A549 (cell line): ENCODE measurements around the gene PGAP3. TPM values are rescaled to one million over a fixed set of nuclear protein-coding genes. Genes with fewer than 3 reads are reported as not detected.

Experiments used
- ATAC-seq, 2 experiments: fragments of 200-7000 bp in 1 of 2; fragments of >200 bp in 1 of 2; cut with Nextera tagmentation in 1 of 2; cut with Tn5 transposase in 1 of 2; 3 replicates each; pipeline versions ENCODE4 v1.8.0 to v1.9.1; 2018 to 2020; ENCODE audit warnings: mild to moderate bottlenecking in 1 of 2, moderate library complexity in 1 of 2
- CTCF ChIA-PET: fragments of 300-600 bp; sonication (Branson Sonifier 250); formaldehyde crosslinking; extraction: SDS; loops from one replicate; lab custom pipeline; 2021; ENCODE audit warnings: antibody characterized with exemption, inconsistent platforms; lab: Yijun Ruan, JAX
- POLR2A ChIA-PET: fragments of 350-600 bp; formaldehyde crosslinking; extraction: SDS; loops from one replicate; lab custom pipeline; 2021; ENCODE audit warnings: antibody characterized with exemption, inconsistent platforms; lab: Yijun Ruan, JAX
- DNase-seq, 2 experiments: peaks; one replicate each; pipeline versions ENCODE4 v3.0.0 to v3.0.0-alpha.2; 2011 to 2016; ENCODE audit warnings: low read depth in 1 of 2, low spot score in 1 of 2
- FAIRE-seq: peaks from 2 replicates; lab custom pipeline; 2011; peaks lifted over from hg19 to GRCh38; lab: Jason Lieb, UNC
- H3K27ac ChIP-seq, 2 experiments: fragments of >200 bp; sonication (Bioruptor Twin); formaldehyde crosslinking; 3 replicates each; pipeline ENCODE4 v1.5.1; 2016 to 2017
- H3K4me1 ChIP-seq: fragments of >200 bp; sonication (Bioruptor Twin); formaldehyde crosslinking; 3 replicates; pipeline ENCODE4 v1.6.1; 2016
- H3K4me2 ChIP-seq: fragments of >200 bp; sonication (Bioruptor Twin); formaldehyde crosslinking; 3 replicates; pipeline ENCODE4 v1.6.1; 2016
- H3K4me3 ChIP-seq: fragments of >200 bp; sonication (Bioruptor Twin); formaldehyde crosslinking; 3 replicates; pipeline ENCODE4 v1.5.1; 2016
- H3K9me3 ChIP-seq: fragments of >200 bp; sonication (Bioruptor Twin); formaldehyde crosslinking; 3 replicates; pipeline ENCODE4 v1.6.1; 2016
- CEBPB ChIP-seq, 2 experiments: fragments of >200 bp in 1 of 2; sonication (Bioruptor Twin) in 1 of 2; formaldehyde crosslinking in 1 of 2; IDR thresholded peaks; 2 replicates each; pipeline ENCODE4 v1.6.1; 2012 to 2016
- CHD2 ChIP-seq: fragments of 150-350 bp; IDR thresholded peaks from 2 replicates; pipeline ENCODE4 v1.6.1; 2014; ENCODE audit warnings: low read length; ENCODE audit not compliant: partially characterized antibody
- EHMT2 ChIP-seq: fragments of 200-600 bp; sonication (generic); IDR thresholded peaks from 2 replicates; pipeline ENCODE4 v1.6.1; 2016; ENCODE audit warnings: antibody characterized with exemption, low read depth, mild to moderate bottlenecking, moderate library complexity
- ESRRA ChIP-seq: fragments of 150-350 bp; IDR thresholded peaks from 2 replicates; pipeline ENCODE4 v1.6.1; 2014; ENCODE audit warnings: mild to moderate bottlenecking, low read length, borderline replicate concordance
- FOXS1 ChIP-seq: fragments of 250-450 bp; sonication (Bioruptor Pico); IDR thresholded peaks from 2 replicates; pipeline ENCODE4 v1.5.0; 2020; ENCODE audit warnings: mild to moderate bottlenecking, moderate library complexity
- GATA3 ChIP-seq: IDR thresholded peaks from 2 replicates; pipeline ENCODE4 v1.6.1; 2012; ENCODE audit warnings: borderline replicate concordance
- HEYL ChIP-seq: fragments of 250-450 bp; sonication (Bioruptor Pico); IDR thresholded peaks from 2 replicates; pipeline ENCODE4 v1.8.0; 2021; ENCODE audit warnings: mild to moderate bottlenecking, moderate library complexity
- JUN ChIP-seq, 2 experiments: fragments of >200 bp; sonication (Bioruptor Twin); formaldehyde crosslinking; IDR thresholded peaks; 2 replicates in 1 of 2; 3 replicates in 1 of 2; pipeline ENCODE4 v1.6.1; 2016 to 2017
- JUNB ChIP-seq: fragments of >200 bp; sonication (Bioruptor Twin); formaldehyde crosslinking; IDR thresholded peaks from 2 replicates; pipeline ENCODE4 v1.6.1; 2016
- NR3C1 ChIP-seq: fragments of >200 bp; sonication (Bioruptor Twin); formaldehyde crosslinking; IDR thresholded peaks from 3 replicates; pipeline ENCODE4 v1.6.1; 2017
- PHF8 ChIP-seq: fragments of 200-600 bp; sonication (generic); IDR thresholded peaks from 2 replicates; pipeline ENCODE4 v1.6.1; 2016; ENCODE audit warnings: low read depth, mild to moderate bottlenecking, antibody characterized with exemption, moderate library complexity, borderline replicate concordance
- SMC3 ChIP-seq: fragments of >200 bp; sonication (Bioruptor Twin); formaldehyde crosslinking; IDR thresholded peaks from 3 replicates; pipeline ENCODE4 v1.6.1; 2018; ENCODE audit warnings: inconsistent platforms
- TFCP2L1 ChIP-seq: fragments of 250-450 bp; sonication (Bioruptor Pico); IDR thresholded peaks from 2 replicates; pipeline ENCODE4 v1.5.0; 2021; ENCODE audit warnings: mild to moderate bottlenecking
- ZFP36 ChIP-seq: fragments of 450-650 bp; IDR thresholded peaks from 2 replicates; pipeline ENCODE4 v1.6.1; 2014; ENCODE audit warnings: borderline replicate concordance; ENCODE audit not compliant: partially characterized antibody
- ZSCAN20 ChIP-seq: fragments of 250-450 bp; sonication (Bioruptor Pico); IDR thresholded peaks from 2 replicates; pipeline ENCODE4 v1.8.0; 2022; ENCODE audit warnings: mild to moderate bottlenecking, moderate library complexity
- WGBS: methylation state at CpG from one replicate; pipeline ENCODE4 v1.1.6; 2017; ENCODE audit errors: missing lambda C conversion rate; 5-methylcytosine and 5-hydroxymethylcytosine counted together
- polyA plus RNA-seq, 4 experiments: library from polyadenylated mRNA; depleted of rRNA in 3 of 4; stranded (reverse); fragments of >200 nt; fragmentation: RNase III in 1 of 4; extraction: RNeasy Plus Mini Kit Qiagen cat#74134 plus additional on column Dnase treatment in 1 of 4; gene quantifications; 2 replicates in 3 of 4; 3 replicates in 1 of 4; pipeline ENCODE4 v1.2.3, GENCODE V29; 2011 to 2017
- TF ChIP-seq, protein P1 (sequence below): fragments of 150-350 bp; IDR thresholded peaks from 2 replicates; pipeline ENCODE4 v1.6.1; 2014; ENCODE audit warnings: low read depth, mild to moderate bottlenecking, low read length
- TF ChIP-seq, protein P2 (sequence below): fragments of 250-450 bp; sonication (Bioruptor Pico); IDR thresholded peaks from 2 replicates; pipeline ENCODE4 v1.5.0; 2020; ENCODE audit warnings: low read depth, mild to moderate bottlenecking, moderate library complexity
- TF ChIP-seq, protein P3 (sequence below): fragments of 250-450 bp; sonication (Bioruptor Pico); IDR thresholded peaks from 2 replicates; pipeline ENCODE4 v1.5.0; 2021; ENCODE audit warnings: mild to moderate bottlenecking, moderate library complexity, borderline replicate concordance
- TF ChIP-seq, protein P4 (sequence below): IDR thresholded peaks from 2 replicates; pipeline ENCODE4 v1.6.1; 2012

PGAP3 gene
- polyA plus RNA-seq, 2 of the 4 experiments (the other 2 are of a cell fraction), result 7.3 to 8.5 TPM

DNA sequence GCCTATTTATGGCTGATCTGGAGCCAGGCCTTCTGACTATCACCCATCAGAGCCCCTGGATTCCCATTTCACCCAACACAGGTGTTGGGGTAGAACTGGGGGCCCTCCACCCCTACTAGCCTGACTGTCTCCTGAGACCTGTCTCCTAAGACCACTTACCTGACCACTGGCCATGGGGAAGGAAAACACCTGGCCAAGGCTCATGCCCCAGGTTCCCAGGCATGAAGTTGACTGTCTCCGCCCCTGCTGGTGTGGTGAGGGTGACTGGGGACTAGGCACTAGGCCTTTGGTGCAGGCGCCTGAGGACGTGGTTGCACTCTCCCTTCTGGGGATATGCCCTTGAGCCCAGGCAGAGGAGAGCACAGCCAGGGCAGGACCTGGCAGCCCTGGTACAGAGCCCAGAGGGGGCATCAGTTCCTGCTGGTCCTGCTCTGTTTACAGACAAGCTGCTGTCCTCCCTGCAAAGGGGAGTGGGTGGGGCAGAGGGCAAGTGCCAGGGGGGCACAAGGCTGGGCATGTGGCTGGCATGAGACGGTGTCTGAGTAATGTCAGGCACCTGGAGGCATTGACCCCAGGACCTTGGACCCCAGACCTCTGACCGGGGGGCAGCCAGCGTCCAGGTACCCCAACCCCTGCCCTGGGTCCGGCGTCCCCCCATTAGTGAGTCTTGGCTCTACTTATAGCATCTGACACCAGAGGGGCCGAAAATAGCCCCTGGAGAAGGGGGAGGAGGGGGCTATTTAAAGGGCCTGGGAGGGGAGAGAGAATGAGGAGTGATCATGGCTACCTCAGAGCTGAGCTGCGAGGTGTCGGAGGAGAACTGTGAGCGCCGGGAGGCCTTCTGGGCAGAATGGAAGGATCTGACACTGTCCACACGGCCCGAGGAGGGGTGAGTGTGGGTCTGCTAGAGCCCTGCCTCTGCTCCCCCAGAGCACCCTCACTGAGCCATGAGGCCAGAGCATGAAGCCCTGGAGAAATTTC, 23.0 kb downstream of the PGAP3 start, which contains the start of gene TCAP:
Gene TCAP, plus strand, starts transcription at position 769 of the 981 bp plus-strand sequence. Its CDS starts 11 bp downstream, at position 780.
- WGBS, result 70% methylated on average over 15 of the region's 15 CpGs
- ATAC-seq, result peak in 1 of 2 experiments; percentile 2; a peak in 2 of 6 replicates
- POLR2A ChIA-PET, result interaction anchor here (0.9 kb wide), 1 partner anchor 23 kb away, joined by 3 read pairs; the partner anchor contains the start of gene PGAP3
- Histone ChIP-seq H3K27ac (peak within 1 kb of the TSS in 1 of 2 experiments; percentile 79; a peak in 4 of 6 replicates), H3K4me1 (peaks cover 61% of the 10 kb centered on the region), H3K9me3 (no peaks in the 10 kb centered on the region), H3K4me2 (peak within 1 kb of the TSS; percentile 70), H3K4me3 (no peak within 1 kb of the TSS)
- no peak for FAIRE-seq
- DNase-seq, result no peak
- CTCF ChIA-PET, result interaction anchor here (0.7 to 50.7 kb wide), 12 partner anchors 23 to 316 kb away, joined by 3 to 1391 read pairs (median 4); partner anchors contain the start of genes ERBB2, MIEN1, PGAP3 and PPP1R1B
- TF ChIP-seq JUNB (no peak), CEBPB (IDR thresholded peaks at IDR 0.05) (no peak), SMC3 (no peak), GATA3 (no peak), HEYL (CRISPR knock-in tag) (no peak), PHF8 (no peak), NR3C1 (no peak), ESRRA (no peak), ZSCAN20 (CRISPR knock-in tag) (no peak), TFCP2L1 (CRISPR knock-in tag) (no peak), FOXS1 (CRISPR knock-in tag) (no peak), CHD2 (no peak), ZFP36 (no peak), JUN (IDR thresholded peaks at IDR 0.05) (no peak), EHMT2 (no peak)
- TF ChIP-seq, protein P1, sequence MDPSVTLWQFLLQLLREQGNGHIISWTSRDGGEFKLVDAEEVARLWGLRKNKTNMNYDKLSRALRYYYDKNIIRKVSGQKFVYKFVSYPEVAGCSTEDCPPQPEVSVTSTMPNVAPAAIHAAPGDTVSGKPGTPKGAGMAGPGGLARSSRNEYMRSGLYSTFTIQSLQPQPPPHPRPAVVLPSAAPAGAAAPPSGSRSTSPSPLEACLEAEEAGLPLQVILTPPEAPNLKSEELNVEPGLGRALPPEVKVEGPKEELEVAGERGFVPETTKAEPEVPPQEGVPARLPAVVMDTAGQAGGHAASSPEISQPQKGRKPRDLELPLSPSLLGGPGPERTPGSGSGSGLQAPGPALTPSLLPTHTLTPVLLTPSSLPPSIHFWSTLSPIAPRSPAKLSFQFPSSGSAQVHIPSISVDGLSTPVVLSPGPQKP, result no peak
- TF ChIP-seq, protein P2, sequence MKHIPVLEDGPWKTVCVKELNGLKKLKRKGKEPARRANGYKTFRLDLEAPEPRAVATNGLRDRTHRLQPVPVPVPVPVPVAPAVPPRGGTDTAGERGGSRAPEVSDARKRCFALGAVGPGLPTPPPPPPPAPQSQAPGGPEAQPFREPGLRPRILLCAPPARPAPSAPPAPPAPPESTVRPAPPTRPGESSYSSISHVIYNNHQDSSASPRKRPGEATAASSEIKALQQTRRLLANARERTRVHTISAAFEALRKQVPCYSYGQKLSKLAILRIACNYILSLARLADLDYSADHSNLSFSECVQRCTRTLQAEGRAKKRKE, result no peak
- TF ChIP-seq, protein P3, sequence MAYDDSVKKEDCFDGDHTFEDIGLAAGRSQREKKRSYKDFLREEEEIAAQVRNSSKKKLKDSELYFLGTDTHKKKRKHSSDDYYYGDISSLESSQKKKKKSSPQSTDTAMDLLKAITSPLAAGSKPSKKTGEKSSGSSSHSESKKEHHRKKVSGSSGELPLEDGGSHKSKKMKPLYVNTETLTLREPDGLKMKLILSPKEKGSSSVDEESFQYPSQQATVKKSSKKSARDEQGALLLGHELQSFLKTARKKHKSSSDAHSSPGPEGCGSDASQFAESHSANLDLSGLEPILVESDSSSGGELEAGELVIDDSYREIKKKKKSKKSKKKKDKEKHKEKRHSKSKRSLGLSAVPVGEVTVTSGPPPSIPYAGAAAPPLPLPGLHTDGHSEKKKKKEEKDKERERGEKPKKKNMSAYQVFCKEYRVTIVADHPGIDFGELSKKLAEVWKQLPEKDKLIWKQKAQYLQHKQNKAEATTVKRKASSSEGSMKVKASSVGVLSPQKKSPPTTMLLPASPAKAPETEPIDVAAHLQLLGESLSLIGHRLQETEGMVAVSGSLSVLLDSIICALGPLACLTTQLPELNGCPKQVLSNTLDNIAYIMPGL (CRISPR knock-in tag), result no peak
- TF ChIP-seq, protein P4, sequence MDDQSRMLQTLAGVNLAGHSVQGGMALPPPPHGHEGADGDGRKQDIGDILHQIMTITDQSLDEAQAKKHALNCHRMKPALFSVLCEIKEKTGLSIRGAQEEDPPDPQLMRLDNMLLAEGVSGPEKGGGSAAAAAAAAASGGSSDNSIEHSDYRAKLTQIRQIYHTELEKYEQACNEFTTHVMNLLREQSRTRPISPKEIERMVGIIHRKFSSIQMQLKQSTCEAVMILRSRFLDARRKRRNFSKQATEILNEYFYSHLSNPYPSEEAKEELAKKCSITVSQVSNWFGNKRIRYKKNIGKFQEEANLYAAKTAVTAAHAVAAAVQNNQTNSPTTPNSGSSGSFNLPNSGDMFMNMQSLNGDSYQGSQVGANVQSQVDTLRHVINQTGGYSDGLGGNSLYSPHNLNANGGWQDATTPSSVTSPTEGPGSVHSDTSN, result no peak
